Left lung (tissue), 10 donors: ENCODE results near the gene CCHCR1. TPM values are rescaled to one million over a fixed set of nuclear protein-coding genes. Genes with fewer than 3 reads are reported as not detected.

Source experiments
- ATAC-seq: fragments of 200-7000 bp; cut with Tn5 transposase; one replicate; pipeline ENCODE4 v1.9.1; 2020; ENCODE audit warnings: moderate library complexity
- DNase-seq, 4 donors: peaks; one replicate each; pipeline ENCODE4 v3.0.0-alpha.2; 2013 to 2020
- H3K27ac ChIP-seq, 2 donors: fragments of 200-600 bp; sonication (generic) in 1 of 2; one replicate each; pipeline versions ENCODE4 v1.5.0 to v1.8.0; 2020 to 2021
- H3K27me3 ChIP-seq, 2 donors: fragments of 200-600 bp; sonication (generic) in 1 of 2; one replicate each; pipeline versions ENCODE4 v1.5.0 to v1.8.0; 2020 to 2021
- H3K36me3 ChIP-seq, 2 donors: fragments of 200-600 bp; sonication (generic) in 1 of 2; one replicate each; pipeline versions ENCODE4 v1.5.0 to v1.8.0; 2020 to 2021
- H3K4me1 ChIP-seq, 2 donors: fragments of 200-600 bp; one replicate each; pipeline ENCODE4 v1.8.0; 2021
- H3K4me3 ChIP-seq, 2 donors: fragments of 200-600 bp; sonication (generic) in 1 of 2; one replicate each; pipeline versions ENCODE4 v1.5.0 to v1.8.0; 2020 to 2021; ENCODE audit warnings: mild to moderate bottlenecking in 1 of 2
- H3K9me3 ChIP-seq, 2 donors: fragments of 200-600 bp; sonication (generic) in 1 of 2; one replicate each; pipeline versions ENCODE4 v1.5.0 to v1.8.0; 2020 to 2021
- intact Hi-C, 2 donors: fragments of 100-400 bp; cut with DNase I; formaldehyde crosslinking; loops; one replicate each; pipeline versions ENCODE4 v1.11.2 to v1.14.2; 2022
- polyA plus RNA-seq, 6 donors: library from polyadenylated mRNA; unstranded; fragments of 120-200 nt; gene quantifications; one replicate each; pipeline ENCODE4 v1.2.1, GENCODE V29; 2013; ENCODE audit not compliant: insufficient read length in 6 of 6
- total RNA-seq, 2 donors: library from RNA; stranded (reverse); fragmentation: NEBNext Ultra II Directional; extraction: Animal tissue kit (Norgen Biotek cat#: 25700); gene quantifications; one replicate each; pipeline ENCODE4 v1.2.1, GENCODE V29; 2021
- TF ChIP-seq, protein P1 (sequence below), 2 donors: fragments of 200-600 bp; sonication (generic) in 1 of 2; IDR thresholded peaks; one replicate each; pipeline versions ENCODE4 v1.5.0 to v1.8.0; 2021; ENCODE audit warnings: antibody characterized with exemption in 2 of 2
- donor health status: DM: no; HTN: yes; CAD: no.
- donor health status: DM: no; HTN: no; CAD: no.

The CCHCR1 gene
- total and polyA plus RNA-seq, 8 donors = 18.9 to 38.8 (median 35.1) TPM

- Histone ChIP-seq H3K4me1 (peaks cover 11 to 22% of the 10 kb centered on the region in 2 donors), H3K27me3 (peaks cover 0 to 3% of the 10 kb centered on the region in 2 donors), H3K36me3 (no peaks in the 10 kb centered on the region), H3K27ac (peak within 1 kb of the TSS; percentile 63 to 65), H3K4me3 (no peak within 1 kb of the TSS), H3K9me3 (no peaks in the 10 kb centered on the region)
- intact Hi-C loops = no loop called here
- TF ChIP-seq, protein P1, sequence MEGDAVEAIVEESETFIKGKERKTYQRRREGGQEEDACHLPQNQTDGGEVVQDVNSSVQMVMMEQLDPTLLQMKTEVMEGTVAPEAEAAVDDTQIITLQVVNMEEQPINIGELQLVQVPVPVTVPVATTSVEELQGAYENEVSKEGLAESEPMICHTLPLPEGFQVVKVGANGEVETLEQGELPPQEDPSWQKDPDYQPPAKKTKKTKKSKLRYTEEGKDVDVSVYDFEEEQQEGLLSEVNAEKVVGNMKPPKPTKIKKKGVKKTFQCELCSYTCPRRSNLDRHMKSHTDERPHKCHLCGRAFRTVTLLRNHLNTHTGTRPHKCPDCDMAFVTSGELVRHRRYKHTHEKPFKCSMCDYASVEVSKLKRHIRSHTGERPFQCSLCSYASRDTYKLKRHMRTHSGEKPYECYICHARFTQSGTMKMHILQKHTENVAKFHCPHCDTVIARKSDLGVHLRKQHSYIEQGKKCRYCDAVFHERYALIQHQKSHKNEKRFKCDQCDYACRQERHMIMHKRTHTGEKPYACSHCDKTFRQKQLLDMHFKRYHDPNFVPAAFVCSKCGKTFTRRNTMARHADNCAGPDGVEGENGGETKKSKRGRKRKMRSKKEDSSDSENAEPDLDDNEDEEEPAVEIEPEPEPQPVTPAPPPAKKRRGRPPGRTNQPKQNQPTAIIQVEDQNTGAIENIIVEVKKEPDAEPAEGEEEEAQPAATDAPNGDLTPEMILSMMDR (IDR thresholded peaks at IDR 0.05) = no peak
- ATAC-seq (peak; percentile 95), DNase-seq (peak in 2 of 4 donors; percentile 84 to 89)
These were observed 43.1 kb downstream of the CCHCR1 start, which contains the start of gene PSORS1C1 for GRCh38 chr6:31114541-31114878. PSORS1C1 (plus strand) TSS chr6:31114800; CDS start chr6:31129633, 14,833 bp downstream.

GRCh38 chr6:31113861-31114540 lies 43.6 kb downstream of the CCHCR1 start:
- TF ChIP-seq, protein P1 (IDR thresholded peaks at IDR 0.05) = no peak
- H3K4me3 ChIP-seq = no peak overlapping the region
- no peaks in the 10 kb centered on the region for H3K36me3 ChIP-seq
- intact Hi-C loops = no loop called here
- H3K4me1 ChIP-seq = peaks cover 11 to 22% of the 10 kb centered on the region in 2 donors
- peaks cover 0 to 3% of the 10 kb centered on the region in 2 donors for H3K27me3 ChIP-seq
- ATAC-seq = peak; percentile 32
- no peaks in the 10 kb centered on the region for H3K9me3 ChIP-seq
- no peak for DNase-seq
- H3K27ac ChIP-seq = peak overlapping the region; percentile 63 to 65

- intact Hi-C loops = no loop called here
- Histone ChIP-seq H3K36me3 (no peaks in the 10 kb centered on the region), H3K4me3 (no peak within 1 kb of the TSS), H3K9me3 (no peaks in the 10 kb centered on the region), H3K27ac (no peak within 1 kb of the TSS), H3K27me3 (peaks cover 0 to 3% of the 10 kb centered on the region in 2 donors), H3K4me1 (peaks cover 11 to 22% of the 10 kb centered on the region in 2 donors)
- DNase-seq (no peak), ATAC-seq (no peak)
- TF ChIP-seq, protein P1 (IDR thresholded peaks at IDR 0.05) = no peak
These were observed 45.1 kb downstream of the CCHCR1 start, which contains the start of gene C6orf15 for GRCh38 chr6:31112478-31112877. C6orf15 (minus strand) TSS chr6:31112575; CDS start chr6:31112555, 20 bp downstream.

DNA sequence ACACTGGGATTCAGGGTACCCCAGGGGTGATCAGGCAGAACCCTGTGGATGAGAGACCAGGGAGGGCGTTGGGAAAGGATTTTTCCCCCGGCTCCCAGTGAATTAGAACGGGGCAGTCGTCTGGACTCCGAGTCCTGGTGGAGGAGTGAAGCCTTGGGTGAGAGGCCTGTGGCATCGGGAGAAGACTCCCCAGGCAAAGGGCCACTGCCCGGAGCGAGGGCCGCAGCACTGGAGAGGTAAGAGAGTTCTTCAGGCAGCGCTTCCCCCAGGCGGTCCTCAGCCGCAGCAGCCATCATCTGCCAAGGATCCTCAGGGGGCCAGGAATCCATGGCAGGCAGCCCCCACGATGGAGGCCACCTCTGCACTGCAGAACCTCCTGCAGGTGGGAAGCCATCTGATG lies 45.9 kb downstream of the CCHCR1 start:
- DNase-seq (no peak), ATAC-seq (no peak)
- H3K27ac ChIP-seq = no peak overlapping the region
- TF ChIP-seq, protein P1 (IDR thresholded peaks at IDR 0.05) = no peak
- no peaks in the 10 kb centered on the region for H3K36me3 ChIP-seq
- peaks cover 11 to 22% of the 10 kb centered on the region in 2 donors for H3K4me1 ChIP-seq
- no peak overlapping the region for H3K4me3 ChIP-seq
- H3K9me3 ChIP-seq = no peaks in the 10 kb centered on the region
- peaks cover 0 to 3% of the 10 kb centered on the region in 2 donors for H3K27me3 ChIP-seq
- intact Hi-C loops = no loop called here

DNA sequence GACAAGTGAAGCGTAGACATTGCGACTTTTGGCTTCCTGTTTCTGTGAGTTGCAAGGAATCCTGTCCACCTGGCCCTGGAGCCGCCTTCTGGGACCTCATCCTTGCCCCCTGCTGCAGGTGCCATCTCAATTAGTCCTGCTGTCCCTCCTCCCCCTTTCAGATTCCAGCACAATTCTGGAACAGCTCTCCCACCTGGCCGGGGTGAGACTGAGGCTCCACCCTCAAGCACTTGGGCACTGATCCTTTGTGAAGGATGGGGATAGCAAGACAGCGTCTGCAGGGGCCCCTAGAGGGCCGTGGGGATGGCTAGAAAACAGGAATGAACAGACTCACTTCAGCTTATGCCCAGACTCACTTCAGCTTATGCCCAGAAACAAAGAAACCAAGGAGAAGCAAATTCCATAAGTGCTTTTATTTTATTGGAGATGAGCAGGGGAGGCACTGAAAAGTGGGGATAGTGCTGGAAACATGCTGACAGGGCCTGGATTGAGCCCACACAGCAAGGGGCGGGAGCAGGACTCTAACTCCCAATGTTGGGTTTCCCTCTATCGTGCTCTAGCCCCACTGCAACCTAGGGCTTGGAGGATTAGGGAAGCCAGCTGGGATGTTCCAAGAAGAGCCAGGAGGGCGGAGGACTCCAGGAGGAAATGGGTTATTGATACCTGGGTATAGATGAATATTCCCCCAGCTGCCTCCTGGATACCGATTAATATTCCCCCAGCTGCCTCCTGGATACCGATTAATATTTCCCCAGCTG lies 46.6 kb downstream of the CCHCR1 start:
- no peak overlapping the region for H3K4me3 ChIP-seq
- ATAC-seq (no peak), DNase-seq (no peak)
- H3K27ac ChIP-seq = no peak overlapping the region
- intact Hi-C loops = no loop called here
- H3K4me1 ChIP-seq = peaks cover 11 to 22% of the 10 kb centered on the region in 2 donors
- peaks cover 0 to 3% of the 10 kb centered on the region in 2 donors for H3K27me3 ChIP-seq
- TF ChIP-seq, protein P1 (IDR thresholded peaks at IDR 0.05) = no peak
- no peaks in the 10 kb centered on the region for H3K36me3 ChIP-seq
- H3K9me3 ChIP-seq = no peaks in the 10 kb centered on the region
